IMR-90 (cell line): ENCODE data around the gene DUSP22. TPM values are rescaled to one million over a fixed set of nuclear protein-coding genes. Genes with fewer than 3 reads are reported as not detected.

Experiments
- ATAC-seq: fragments of 200-7000 bp; cut with Tn5 transposase; 2 replicates; pipeline ENCODE4 v1.9.1; 2020; ENCODE audit warnings: low read depth, mild to moderate bottlenecking, moderate library complexity
- BruUV-seq: library from RNA; stranded (reverse); fragments of 400-500 nt; replicated peaks from 2 replicates; lab custom pipeline; 2021; lab: Mats Ljungman, UMichigan
- CTCF ChIA-PET: fragments of 300-600 bp; formaldehyde crosslinking; extraction: SDS; loops from one replicate; lab custom pipeline; 2021; ENCODE audit warnings: antibody characterized with exemption; lab: Yijun Ruan, JAX
- POLR2A ChIA-PET: fragments of 300-600 bp; sonication (Branson Sonifier 250); formaldehyde crosslinking; loops from one replicate; lab custom pipeline; 2022; ENCODE audit warnings: antibody characterized with exemption; ENCODE audit not compliant: unreplicated experiment; lab: Charles Lee
- DNase-seq: peaks from one replicate; pipeline ENCODE4 v3.0.0; 2013
- H2AFZ ChIP-seq: replicated peaks from 2 replicates; pipeline ENCODE3; 2013; ENCODE audit warnings: low read length, mild to moderate bottlenecking; ENCODE audit not compliant: poor library complexity
- H2AK5ac ChIP-seq: 2 replicates; pipeline ENCODE4 v1.6.1; 2013; ENCODE audit warnings: low read depth, low read length, inconsistent platforms
- H2AK9ac ChIP-seq: replicated peaks from 2 replicates; pipeline ENCODE3; 2013; ENCODE audit warnings: mild to moderate bottlenecking, low read depth, low read length, moderate library complexity; ENCODE audit not compliant: poor library complexity
- H2BK120ac ChIP-seq: 2 replicates; pipeline ENCODE4 v1.6.1; 2013; ENCODE audit warnings: low read depth, low read length, inconsistent platforms
- H2BK15ac ChIP-seq: 3 replicates; pipeline ENCODE4 v1.6.1; 2013; ENCODE audit warnings: low read depth, low read length, inconsistent platforms
- H2BK20ac ChIP-seq: 2 replicates; pipeline ENCODE4 v1.6.1; 2013; ENCODE audit warnings: low read depth, mild to moderate bottlenecking, inconsistent platforms, low read length, moderate library complexity
- H2BK5ac ChIP-seq: 2 replicates; pipeline ENCODE4 v1.6.1; 2013; ENCODE audit warnings: mild to moderate bottlenecking, low read depth, low read length, inconsistent platforms; ENCODE audit not compliant: poor library complexity, severe bottlenecking
- H3K14ac ChIP-seq: replicated peaks from 2 replicates; pipeline ENCODE4 v1.6.1; 2013; ENCODE audit warnings: low read depth, low read length, inconsistent platforms
- H3K18ac ChIP-seq: 2 replicates; pipeline ENCODE4 v1.6.1; 2013; ENCODE audit warnings: low read depth, low read length, control low read depth
- H3K23ac ChIP-seq: 2 replicates; pipeline ENCODE4 v1.6.1; 2013; ENCODE audit warnings: low read depth, low read length, inconsistent platforms
- H3K27ac ChIP-seq: 2 replicates; pipeline ENCODE4 v1.5.1; 2013; ENCODE audit warnings: mild to moderate bottlenecking, control low read depth, low read length; ENCODE audit not compliant: insufficient read depth
- H3K27me3 ChIP-seq: 2 replicates; pipeline ENCODE4 v1.6.1; 2013; ENCODE audit warnings: low read length; ENCODE audit not compliant: control insufficient read depth, insufficient read depth
- H3K36me3 ChIP-seq: 2 replicates; pipeline ENCODE4 v1.6.1; 2013; ENCODE audit warnings: low read length, mixed read lengths; ENCODE audit not compliant: control insufficient read depth, insufficient read depth
- H3K4ac ChIP-seq: 2 replicates; pipeline ENCODE4 v1.6.1; 2013; ENCODE audit warnings: low read depth, low read length, inconsistent platforms
- H3K4me1 ChIP-seq: 2 replicates; pipeline ENCODE4 v1.6.1; 2013; ENCODE audit warnings: low read length, mixed read lengths; ENCODE audit not compliant: control insufficient read depth, insufficient read depth
- H3K4me2 ChIP-seq: 2 replicates; pipeline ENCODE4 v1.6.1; 2013; ENCODE audit warnings: low read depth, mild to moderate bottlenecking, control low read depth, low read length, moderate library complexity
- H3K4me3 ChIP-seq: 2 replicates; pipeline ENCODE4 v1.5.1; 2013; ENCODE audit warnings: low read depth, mild to moderate bottlenecking, control low read depth, low read length, moderate library complexity; ENCODE audit not compliant: insufficient read depth
- H3K56ac ChIP-seq: 2 replicates; pipeline ENCODE4 v1.6.1; 2013; ENCODE audit warnings: low read length, inconsistent platforms; ENCODE audit not compliant: insufficient read depth; ENCODE audit errors: extremely low read depth
- H3K79me1 ChIP-seq, 2 experiments: 2 replicates each; pipeline ENCODE4 v1.6.1; 2013; ENCODE audit warnings: low read length in 2 of 2, inconsistent platforms in 1 of 2, low read depth in 1 of 2
- H3K9ac ChIP-seq: 2 replicates; pipeline ENCODE4 v1.6.1; 2013; ENCODE audit warnings: low read depth, low read length, control low read depth
- H3K9me1 ChIP-seq: 2 replicates; pipeline ENCODE4 v1.6.1; 2013; ENCODE audit warnings: low read length, inconsistent platforms; ENCODE audit not compliant: insufficient read depth
- H3K9me3 ChIP-seq: 2 replicates; pipeline ENCODE4 v1.6.1; 2013; ENCODE audit warnings: low read length; ENCODE audit not compliant: control insufficient read depth, insufficient read depth
- H4K20me1 ChIP-seq: 2 replicates; pipeline ENCODE4 v1.6.1; 2013; ENCODE audit warnings: low read length, inconsistent platforms; ENCODE audit not compliant: insufficient read depth
- H4K5ac ChIP-seq: 2 replicates; pipeline ENCODE4 v1.6.1; 2013; ENCODE audit warnings: mild to moderate bottlenecking, low read depth, low read length, control low read depth
- H4K8ac ChIP-seq, 2 experiments: 2 replicates each; pipeline ENCODE4 v1.6.1; 2013; ENCODE audit warnings: low read depth in 2 of 2, low read length in 2 of 2, control low read depth in 1 of 2, inconsistent platforms in 1 of 2
- H4K91ac ChIP-seq: 2 replicates; pipeline ENCODE4 v1.6.1; 2013; ENCODE audit warnings: low read depth, low read length, inconsistent platforms; ENCODE audit not compliant: insufficient read depth
- BHLHE40 ChIP-seq: fragments of 150-350 bp; IDR thresholded peaks from 2 replicates; pipeline ENCODE4 v1.6.1; 2016; ENCODE audit warnings: mild to moderate bottlenecking, low read depth, low read length
- CEBPB ChIP-seq: IDR thresholded peaks from 2 replicates; pipeline ENCODE4 v1.6.1; 2012; ENCODE audit warnings: low read depth, low read length, improper control_type of control experiment
- ELK1 ChIP-seq: fragments of 150-350 bp; IDR thresholded peaks from 2 replicates; pipeline ENCODE4 v1.6.1; 2016; ENCODE audit warnings: low read depth, mild to moderate bottlenecking, low read length, moderate library complexity, borderline replicate concordance
- FOS ChIP-seq: fragments of 150-350 bp; IDR thresholded peaks from 2 replicates; pipeline ENCODE4 v1.6.1; 2016; ENCODE audit warnings: low read depth, low read length
- MAFK ChIP-seq: IDR thresholded peaks from 2 replicates; pipeline ENCODE4 v1.6.1; 2012; ENCODE audit warnings: low read depth, low read length, improper control_type of control experiment
- MAZ ChIP-seq: IDR thresholded peaks from 2 replicates; pipeline ENCODE4 v1.6.1; 2012; ENCODE audit warnings: low read depth, mild to moderate bottlenecking, low read length, improper control_type of control experiment, moderate library complexity, borderline replicate concordance
- MXI1 ChIP-seq: IDR thresholded peaks from 2 replicates; pipeline ENCODE4 v1.6.1; 2012; ENCODE audit warnings: low read depth, mild to moderate bottlenecking, low read length, moderate library complexity, borderline replicate concordance
- NFE2L2 ChIP-seq: fragments of 150-350 bp; IDR thresholded peaks from 2 replicates; pipeline ENCODE4 v1.6.1; 2016; ENCODE audit warnings: low read depth, mild to moderate bottlenecking, low read length
- POLR2A ChIP-seq: IDR thresholded peaks from 2 replicates; pipeline ENCODE4 v1.6.1; 2012; ENCODE audit warnings: mild to moderate bottlenecking, low read depth, low read length
- RAD21 ChIP-seq: IDR thresholded peaks from 2 replicates; pipeline ENCODE4 v1.6.1; 2012; ENCODE audit warnings: low read length, improper control_type of control experiment
- RCOR1 ChIP-seq: IDR thresholded peaks from 2 replicates; pipeline ENCODE4 v1.6.1; 2012; ENCODE audit warnings: mild to moderate bottlenecking, low read length, improper control_type of control experiment; ENCODE audit not compliant: insufficient replicate concordance
- RFX5 ChIP-seq: IDR thresholded peaks from 2 replicates; pipeline ENCODE4 v1.8.0; 2012; ENCODE audit warnings: low read depth, mild to moderate bottlenecking, low read length, moderate library complexity
- SMC3 ChIP-seq: fragments of 150-350 bp; IDR thresholded peaks from 2 replicates; pipeline ENCODE4 v1.6.1; 2016; ENCODE audit warnings: low read depth, mild to moderate bottlenecking, antibody characterized with exemption, low read length, moderate library complexity
- USF2 ChIP-seq: fragments of 150-350 bp; IDR thresholded peaks from 2 replicates; pipeline ENCODE4 v1.6.1; 2017; ENCODE audit warnings: mild to moderate bottlenecking, antibody characterized with exemption, low read length, low read depth
- WGBS, 2 experiments: methylation state at CpG; one replicate each; pipeline versions ENCODE4 v1.1.5 to v1.1.7; 2013; ENCODE audit warnings: missing lambda C conversion rate in 2 of 2; ENCODE audit not compliant: insufficient read length in 1 of 2; ENCODE audit errors: extremely low coverage in 2 of 2; 5-methylcytosine and 5-hydroxymethylcytosine counted together
- dilution Hi-C: fragments of 300-500 bp; cut with HindIII; formaldehyde crosslinking; loops from one replicate; pipeline ENCODE4 v1.14.3; 2018; ENCODE audit warnings: low sequenced_read_pairs; ENCODE audit not compliant: unreplicated experiment
- in situ Hi-C: fragments of 300-500 bp; cut with MboI; formaldehyde crosslinking; loops from 3 replicates; pipeline ENCODE4 v1.14.3; 2019; ENCODE audit warnings: low sequenced_read_pairs, inconsistent platforms, mixed read lengths
- intact Hi-C: fragments of 100-400 bp; cut with micrococcal nuclease; formaldehyde crosslinking; loops from 2 replicates; pipeline ENCODE4 v1.10.0; 2022
- polyA plus RNA-seq, 3 experiments: library from polyadenylated mRNA; depleted of rRNA; stranded (reverse); fragments of >200 nt; gene quantifications; 2 replicates each; pipeline ENCODE4 v1.2.3, GENCODE V29; 2012; ENCODE audit warnings: low replicate concordance in 1 of 3
- total RNA-seq: library from RNA; depleted of rRNA; stranded (reverse); fragments of >200 nt; gene quantifications from 2 replicates; pipeline ENCODE4 v1.2.3, GENCODE V29; 2012
- TF ChIP-seq, protein P1 (sequence below): conservative IDR thresholded peaks from 2 replicates; pipeline ENCODE4 v1.5.1; 2012; ENCODE audit warnings: mild to moderate bottlenecking, low read depth, low read length, improper control_type of control experiment

The DUSP22 gene
- total and polyA plus RNA-seq, 2 of the 4 experiments (the other 2 are of a cell fraction) = 7.1 to 8.2 TPM

GRCh38 chr6:356828-357251 is 64.6 kb downstream of the DUSP22 start:
- CTCF ChIA-PET = no interaction called here
- dilution Hi-C loops = no loop called here

More at GRCh38 chr6:356828-357251, 64.6 kb downstream of the DUSP22 start:
- peaks cover 12% of the 10 kb centered on the region; the same call in 1 of the 2 replicates for H3K9me3 ChIP-seq
- no peaks in the 10 kb centered on the region for H3K79me1 ChIP-seq
- no peaks in the 10 kb centered on the region for H3K36me3 ChIP-seq
- ATAC-seq = no peak
- no peak for DNase-seq
- no peak overlapping the region for H2AK5ac ChIP-seq
- no peak overlapping the region for H2AK9ac ChIP-seq
- no peak overlapping the region for H3K9ac ChIP-seq
- no peaks in the 10 kb centered on the region for H3K27me3 ChIP-seq
- no peak overlapping the region for H3K18ac ChIP-seq
- in situ Hi-C loops (no loop called here), intact Hi-C loops (no loop called here)
- H3K4me1 ChIP-seq = no peaks in the 10 kb centered on the region
- no peak overlapping the region for H4K91ac ChIP-seq
- no peak overlapping the region for H2BK5ac ChIP-seq
- no peak overlapping the region for H4K5ac ChIP-seq
- no peak overlapping the region for H3K27ac ChIP-seq
- 69% methylated on average over 11 of the region's 11 CpGs; no CpG with 5 or more reads in 1 of the 2 experiments for WGBS, 2 experiments
- H2BK15ac ChIP-seq = no peak overlapping the region
- no peak overlapping the region for H2AFZ ChIP-seq
- no peak overlapping the region for H4K8ac ChIP-seq
- no peak overlapping the region for H2BK120ac ChIP-seq
- BruUV-seq = no TSS peak
- H3K4me2 ChIP-seq = no peak overlapping the region
- POLR2A ChIA-PET = no interaction called here
- H3K4me3 ChIP-seq = no peak overlapping the region
- H3K4ac ChIP-seq = no peak overlapping the region
- TF ChIP-seq NFE2L2 = no peak
- TF ChIP-seq, protein P1, sequence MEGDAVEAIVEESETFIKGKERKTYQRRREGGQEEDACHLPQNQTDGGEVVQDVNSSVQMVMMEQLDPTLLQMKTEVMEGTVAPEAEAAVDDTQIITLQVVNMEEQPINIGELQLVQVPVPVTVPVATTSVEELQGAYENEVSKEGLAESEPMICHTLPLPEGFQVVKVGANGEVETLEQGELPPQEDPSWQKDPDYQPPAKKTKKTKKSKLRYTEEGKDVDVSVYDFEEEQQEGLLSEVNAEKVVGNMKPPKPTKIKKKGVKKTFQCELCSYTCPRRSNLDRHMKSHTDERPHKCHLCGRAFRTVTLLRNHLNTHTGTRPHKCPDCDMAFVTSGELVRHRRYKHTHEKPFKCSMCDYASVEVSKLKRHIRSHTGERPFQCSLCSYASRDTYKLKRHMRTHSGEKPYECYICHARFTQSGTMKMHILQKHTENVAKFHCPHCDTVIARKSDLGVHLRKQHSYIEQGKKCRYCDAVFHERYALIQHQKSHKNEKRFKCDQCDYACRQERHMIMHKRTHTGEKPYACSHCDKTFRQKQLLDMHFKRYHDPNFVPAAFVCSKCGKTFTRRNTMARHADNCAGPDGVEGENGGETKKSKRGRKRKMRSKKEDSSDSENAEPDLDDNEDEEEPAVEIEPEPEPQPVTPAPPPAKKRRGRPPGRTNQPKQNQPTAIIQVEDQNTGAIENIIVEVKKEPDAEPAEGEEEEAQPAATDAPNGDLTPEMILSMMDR = no peak
- no peak for TF ChIP-seq RAD21
- no peak for TF ChIP-seq POLR2A
- TF ChIP-seq FOS = no peak
- TF ChIP-seq USF2 = no peak
- no peak for TF ChIP-seq SMC3
- no peak for TF ChIP-seq CEBPB
- no peak for TF ChIP-seq BHLHE40
- no peak for TF ChIP-seq RFX5
- TF ChIP-seq ELK1 = no peak
- no peak for TF ChIP-seq MAFK
- TF ChIP-seq MAZ = no peak
- TF ChIP-seq RCOR1 = no peak
- TF ChIP-seq MXI1 = no peak
- H3K14ac ChIP-seq = no peak overlapping the region
- H3K9me1 ChIP-seq = no peaks in the 10 kb centered on the region
- no peak overlapping the region for H3K56ac ChIP-seq
- no peaks in the 10 kb centered on the region for H4K20me1 ChIP-seq
- no peak overlapping the region for H2BK20ac ChIP-seq
- H3K23ac ChIP-seq = no peak overlapping the region
